Measurements from ENCODE around the gene OPRPN.

- TF ChIP-seq ZFX (IDR thresholded peaks at IDR 0.05) (no peak), CTCF (conservative IDR thresholded peaks at IDR 0.05) (no peak)
These were observed 39.5 kb downstream of the OPRPN start for GRCh38 chr4:70437197-70437596.
